Trophoblast cell (in vitro differentiated cells and primary cell): ENCODE results near the gene GRB14.

Experiments
- DNase-seq, 2 donors: peaks; one replicate each; pipeline ENCODE4 v3.0.0-alpha.2; 2016
- H2AFZ ChIP-seq: 2 replicates; pipeline ENCODE4 v1.6.1; 2013; ENCODE audit warnings: low read length, moderate library complexity, mild to moderate bottlenecking; ENCODE audit not compliant: insufficient read depth, poor library complexity
- H2AK5ac ChIP-seq: 2 replicates; pipeline ENCODE4 v1.6.1; 2013; ENCODE audit warnings: mild to moderate bottlenecking, low read length
- H2BK120ac ChIP-seq: 2 replicates; pipeline ENCODE4 v1.6.1; 2013; ENCODE audit warnings: low read length, mild to moderate bottlenecking, moderate library complexity; ENCODE audit not compliant: insufficient read depth, poor library complexity
- H2BK12ac ChIP-seq: 2 replicates; pipeline ENCODE4 v1.6.1; 2013; ENCODE audit warnings: mild to moderate bottlenecking, low read length, moderate library complexity
- H2BK5ac ChIP-seq: 2 replicates; pipeline ENCODE4 v1.6.1; 2013; ENCODE audit warnings: low read length, low read depth, moderate library complexity, mild to moderate bottlenecking; ENCODE audit not compliant: poor library complexity
- H3K14ac ChIP-seq: 2 replicates; pipeline ENCODE4 v1.6.1; 2013; ENCODE audit warnings: mild to moderate bottlenecking, low read length
- H3K18ac ChIP-seq: 2 replicates; pipeline ENCODE4 v1.6.1; 2013; ENCODE audit warnings: mild to moderate bottlenecking, low read length
- H3K23ac ChIP-seq: 2 replicates; pipeline ENCODE4 v1.6.1; 2013; ENCODE audit warnings: low read length
- H3K27ac ChIP-seq: 2 replicates; pipeline ENCODE4 v1.5.1; 2013; ENCODE audit warnings: low read depth, mild to moderate bottlenecking, inconsistent platforms, low read length, moderate library complexity
- H3K27me3 ChIP-seq: 2 replicates; pipeline ENCODE4 v1.6.1; 2013; ENCODE audit warnings: inconsistent platforms, mild to moderate bottlenecking, low read length, moderate library complexity; ENCODE audit not compliant: insufficient read depth
- H3K36me3 ChIP-seq, 2 experiments: 1 replicate in 1 of 2; 2 replicates in 1 of 2; pipeline ENCODE4 v1.6.1; 2013; ENCODE audit warnings: low read length in 2 of 2, mild to moderate bottlenecking in 2 of 2, moderate library complexity in 1 of 2; ENCODE audit not compliant: insufficient read depth in 2 of 2, control insufficient read depth in 1 of 2
- H3K4ac ChIP-seq: 2 replicates; pipeline ENCODE4 v1.6.1; 2013; ENCODE audit warnings: low read depth, mild to moderate bottlenecking, low read length, moderate library complexity
- H3K4me1 ChIP-seq, 2 experiments: 1 replicate in 1 of 2; 2 replicates in 1 of 2; pipeline ENCODE4 v1.6.1; 2013; ENCODE audit warnings: low read length in 2 of 2, mild to moderate bottlenecking in 2 of 2, moderate library complexity in 1 of 2; ENCODE audit not compliant: insufficient read depth in 2 of 2, control insufficient read depth in 1 of 2
- H3K4me2 ChIP-seq: 2 replicates; pipeline ENCODE4 v1.6.1; 2013; ENCODE audit warnings: inconsistent platforms, mild to moderate bottlenecking, low read length, moderate library complexity
- H3K4me3 ChIP-seq: 2 replicates; pipeline ENCODE4 v1.5.1; 2013; ENCODE audit warnings: mild to moderate bottlenecking, low read depth, low read length, inconsistent platforms
- H3K79me1 ChIP-seq: one replicate; pipeline ENCODE4 v1.6.1; 2013; ENCODE audit warnings: low read length
- H3K79me2 ChIP-seq: 2 replicates; pipeline ENCODE4 v1.6.1; 2013; ENCODE audit warnings: low read length, mild to moderate bottlenecking; ENCODE audit not compliant: control insufficient read depth, insufficient read depth, poor library complexity
- H3K9ac ChIP-seq: 2 replicates; pipeline ENCODE4 v1.6.1; 2013; ENCODE audit warnings: mild to moderate bottlenecking, low read length
- H3K9me3 ChIP-seq: 2 replicates; pipeline ENCODE4 v1.6.1; 2013; ENCODE audit warnings: low read depth, mild to moderate bottlenecking, control low read depth, inconsistent platforms, low read length; ENCODE audit not compliant: insufficient read depth
- H4K12ac ChIP-seq: 2 replicates; pipeline ENCODE4 v1.6.1; 2013; ENCODE audit warnings: low read depth, mild to moderate bottlenecking, low read length, moderate library complexity
- H4K8ac ChIP-seq: 2 replicates; pipeline ENCODE4 v1.6.1; 2013; ENCODE audit warnings: low read depth, mild to moderate bottlenecking, low read length, moderate library complexity
- H4K91ac ChIP-seq: one replicate; pipeline ENCODE4 v1.6.1; 2013; ENCODE audit warnings: low read depth, mild to moderate bottlenecking, low read length, moderate library complexity
- WGBS: extraction: QIAGEN DNeasy Blood & Tissue Kit; methylation state at CpG from one replicate; pipeline ENCODE4 v1.1.7; 2013; ENCODE audit warnings: missing lambda C conversion rate; ENCODE audit not compliant: insufficient read length, insufficient coverage; ENCODE audit errors: extremely low coverage; 5-methylcytosine and 5-hydroxymethylcytosine counted together

The GRB14 gene

GRCh38 chr2:164655750-164656149 is 34.5 kb upstream of the GRB14 start:
- Histone ChIP-seq H3K27ac (no peak overlapping the region), H3K4me2 (no peak overlapping the region)

GRCh38 chr2:164655336-164655735 is 34.1 kb upstream of the GRB14 start:
- Histone ChIP-seq H2BK12ac (no peak overlapping the region), H3K9ac (no peak overlapping the region), H3K27ac (no peak overlapping the region), H2AK5ac (no peak overlapping the region), H3K4me2 (no peak overlapping the region), H4K8ac (no peak overlapping the region), H4K12ac (no peak overlapping the region), H3K36me3 (peaks cover 2 to 3% of the 10 kb centered on the region in 2 experiments), H3K23ac (no peak overlapping the region), H2BK5ac (no peak overlapping the region), H3K4ac (no peak overlapping the region), H3K79me2 (no peaks in the 10 kb centered on the region), H3K9me3 (no peaks in the 10 kb centered on the region), H3K79me1 (no peaks in the 10 kb centered on the region), H4K91ac (no peak overlapping the region), H3K27me3 (no peaks in the 10 kb centered on the region), H2BK120ac (no peak overlapping the region), H3K4me3 (no peak overlapping the region), H3K18ac (no peak overlapping the region), H3K14ac (no peak overlapping the region), H3K4me1 (no peaks in the 10 kb centered on the region), H2AFZ (no peak overlapping the region)
- peak in 1 of 2 donors; percentile 35 for DNase-seq

More at GRCh38 chr2:164655750-164656149, 34.5 kb upstream of the GRB14 start:
- no peak overlapping the region for H4K8ac ChIP-seq
- no peak overlapping the region for H3K23ac ChIP-seq
- no peaks in the 10 kb centered on the region for H3K27me3 ChIP-seq
- H3K4me3 ChIP-seq = no peak overlapping the region
- WGBS = no CpG with 5 or more reads among the region's 2 CpGs
- H2AFZ ChIP-seq = no peak overlapping the region
- no peak overlapping the region for H4K12ac ChIP-seq
- H2BK5ac ChIP-seq = no peak overlapping the region
- no peak for DNase-seq
- no peak overlapping the region for H2BK12ac ChIP-seq
- no peaks in the 10 kb centered on the region for H3K79me1 ChIP-seq
- H3K18ac ChIP-seq = no peak overlapping the region
- peaks cover 2 to 3% of the 10 kb centered on the region in 2 experiments for H3K36me3 ChIP-seq
- no peaks in the 10 kb centered on the region for H3K9me3 ChIP-seq
- H3K14ac ChIP-seq = no peak overlapping the region
- H3K9ac ChIP-seq = no peak overlapping the region
- H4K91ac ChIP-seq = no peak overlapping the region
- H2BK120ac ChIP-seq = no peak overlapping the region
- H3K79me2 ChIP-seq = no peaks in the 10 kb centered on the region
- H3K4ac ChIP-seq = no peak overlapping the region
- no peaks in the 10 kb centered on the region for H3K4me1 ChIP-seq
- H2AK5ac ChIP-seq = no peak overlapping the region

GRCh38 chr2:164651361-164651760 is 30.1 kb upstream of the GRB14 start:
- no peak overlapping the region for H3K4me3 ChIP-seq
- DNase-seq = no peak
- H3K9me3 ChIP-seq = no peaks in the 10 kb centered on the region
- no peak overlapping the region for H4K12ac ChIP-seq
- no peak overlapping the region for H2AK5ac ChIP-seq
- no CpG with 5 or more reads among the region's 1 CpG for WGBS
- H2BK5ac ChIP-seq = no peak overlapping the region
- no peak overlapping the region for H3K14ac ChIP-seq
- no peaks in the 10 kb centered on the region for H3K79me1 ChIP-seq
- H3K27me3 ChIP-seq = no peaks in the 10 kb centered on the region
- H2BK120ac ChIP-seq = no peak overlapping the region
- H3K23ac ChIP-seq = no peak overlapping the region
- H2AFZ ChIP-seq = no peak overlapping the region
- H4K91ac ChIP-seq = no peak overlapping the region
- H3K4me1 ChIP-seq = no peaks in the 10 kb centered on the region
- no peaks in the 10 kb centered on the region for H3K79me2 ChIP-seq
- H3K18ac ChIP-seq = no peak overlapping the region
- no peak overlapping the region for H2BK12ac ChIP-seq
- no peaks in the 10 kb centered on the region for H3K36me3 ChIP-seq
- no peak overlapping the region for H3K27ac ChIP-seq
- no peak overlapping the region for H3K4ac ChIP-seq
- no peak overlapping the region for H3K9ac ChIP-seq
- H3K4me2 ChIP-seq = no peak overlapping the region
- H4K8ac ChIP-seq = no peak overlapping the region

GRCh38 chr2:164644036-164644700 is 22.9 kb upstream of the GRB14 start:
- H3K14ac ChIP-seq = no peak overlapping the region
- H3K9ac ChIP-seq = no peak overlapping the region
- WGBS = no CpG with 5 or more reads among the region's 1 CpG
- no peak for DNase-seq
- H4K8ac ChIP-seq = no peak overlapping the region
- H3K36me3 ChIP-seq = no peaks in the 10 kb centered on the region
- H3K79me2 ChIP-seq = no peaks in the 10 kb centered on the region
- H3K4me3 ChIP-seq = no peak overlapping the region
- H3K27ac ChIP-seq = no peak overlapping the region
- no peaks in the 10 kb centered on the region for H3K27me3 ChIP-seq
- no peak overlapping the region for H3K4me2 ChIP-seq
- H3K79me1 ChIP-seq = no peaks in the 10 kb centered on the region
- H3K4ac ChIP-seq = no peak overlapping the region
- H4K91ac ChIP-seq = no peak overlapping the region
- H3K18ac ChIP-seq = no peak overlapping the region
- H2AFZ ChIP-seq = no peak overlapping the region
- H4K12ac ChIP-seq = no peak overlapping the region
- no peak overlapping the region for H2AK5ac ChIP-seq
- H2BK5ac ChIP-seq = no peak overlapping the region
- no peak overlapping the region for H2BK120ac ChIP-seq
- no peaks in the 10 kb centered on the region for H3K9me3 ChIP-seq
- H3K4me1 ChIP-seq = no peaks in the 10 kb centered on the region
- H3K23ac ChIP-seq = no peak overlapping the region
- no peak overlapping the region for H2BK12ac ChIP-seq
